GM21447 (cell line): ENCODE measurements around the gene SLC4A5.

Experiments
- ATAC-seq: cut with Tn5 transposase; IDR thresholded peaks from one replicate; pipeline ENCODE4 v1.9.1; 2021; ENCODE audit not compliant: unreplicated experiment

SLC4A5 gene

GRCh38 chr2:74343316-74343715 is at the start of gene SLC4A5:
TSS of gene SLC4A5 (minus strand) at chr2:74343416. CDS start at chr2:74315023, 28,393 bp downstream.
- ATAC-seq, result no peak

DNA sequence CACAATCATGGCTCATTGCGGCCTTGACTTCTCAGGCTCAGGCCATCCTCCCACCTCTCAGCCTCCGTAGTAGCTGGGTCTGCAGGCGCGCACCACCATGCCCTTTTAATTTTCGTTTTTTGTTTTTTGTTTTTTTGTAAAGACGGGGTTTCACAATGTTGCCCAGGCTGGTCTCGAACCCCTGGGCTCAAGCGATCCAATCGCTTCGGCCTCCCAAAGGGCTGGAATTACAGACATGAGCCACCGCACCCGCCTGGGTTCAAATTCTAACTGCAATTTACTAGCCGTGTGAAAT is 49.2 kb upstream of the SLC4A5 start:
- ATAC-seq, result no peak

GRCh38 chr2:74391580-74392448 is 48.6 kb upstream of the SLC4A5 start:
- peak; percentile 76 for ATAC-seq

- peak; percentile 29 for ATAC-seq
Measured at GRCh38 chr2:74391209-74391579, 48.0 kb upstream of the SLC4A5 start.

GRCh38 chr2:74390606-74391005 is 47.4 kb upstream of the SLC4A5 start:
- no peak for ATAC-seq

- ATAC-seq, result no peak
Measured at GRCh38 chr2:74387346-74387745, 44.1 kb upstream of the SLC4A5 start.

DNA sequence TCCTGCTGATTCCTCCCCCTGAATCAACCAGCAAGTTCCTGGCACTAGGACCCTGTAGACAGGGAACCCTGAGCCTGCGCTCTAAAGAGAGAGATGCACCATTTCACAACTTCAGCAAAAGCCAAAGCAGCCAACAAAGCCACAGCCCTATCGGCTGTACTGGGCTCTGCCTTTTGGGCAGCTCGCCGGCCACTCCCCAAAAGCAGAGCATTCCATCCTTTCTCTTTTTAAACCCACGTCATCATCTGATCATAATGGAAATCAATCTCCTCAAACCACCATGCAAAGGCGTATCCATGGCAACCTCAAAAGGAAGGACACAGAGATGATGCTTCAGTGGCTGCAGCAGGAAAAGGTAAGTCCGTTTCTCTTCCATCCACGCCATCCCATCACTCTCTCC is 42.2 kb upstream of the SLC4A5 start:
- ATAC-seq, result no peak

DNA sequence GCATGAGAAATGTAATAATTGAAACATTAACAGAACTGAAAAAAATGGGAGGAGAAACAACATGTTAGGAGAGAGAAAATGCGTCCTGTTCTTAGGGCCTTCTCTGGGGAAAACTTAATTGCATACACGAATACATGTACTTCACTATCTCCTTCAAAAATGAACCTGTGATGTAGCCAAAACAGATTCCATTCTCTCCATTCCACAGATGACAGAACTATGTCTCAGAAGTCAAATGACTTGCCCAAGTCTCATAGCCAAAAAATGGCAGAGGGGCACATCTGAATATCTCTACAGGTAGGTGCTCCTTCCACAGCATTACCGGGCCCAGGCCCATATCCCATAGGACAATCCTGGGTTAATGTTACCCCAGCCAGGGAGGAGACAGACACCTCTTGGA is 40.8 kb upstream of the SLC4A5 start:
- no peak for ATAC-seq

- no peak for ATAC-seq
Measured at GRCh38 chr2:74383254-74383653, 40.0 kb upstream of the SLC4A5 start.

GRCh38 chr2:74381751-74382150 is 38.5 kb upstream of the SLC4A5 start:
- no peak for ATAC-seq

DNA sequence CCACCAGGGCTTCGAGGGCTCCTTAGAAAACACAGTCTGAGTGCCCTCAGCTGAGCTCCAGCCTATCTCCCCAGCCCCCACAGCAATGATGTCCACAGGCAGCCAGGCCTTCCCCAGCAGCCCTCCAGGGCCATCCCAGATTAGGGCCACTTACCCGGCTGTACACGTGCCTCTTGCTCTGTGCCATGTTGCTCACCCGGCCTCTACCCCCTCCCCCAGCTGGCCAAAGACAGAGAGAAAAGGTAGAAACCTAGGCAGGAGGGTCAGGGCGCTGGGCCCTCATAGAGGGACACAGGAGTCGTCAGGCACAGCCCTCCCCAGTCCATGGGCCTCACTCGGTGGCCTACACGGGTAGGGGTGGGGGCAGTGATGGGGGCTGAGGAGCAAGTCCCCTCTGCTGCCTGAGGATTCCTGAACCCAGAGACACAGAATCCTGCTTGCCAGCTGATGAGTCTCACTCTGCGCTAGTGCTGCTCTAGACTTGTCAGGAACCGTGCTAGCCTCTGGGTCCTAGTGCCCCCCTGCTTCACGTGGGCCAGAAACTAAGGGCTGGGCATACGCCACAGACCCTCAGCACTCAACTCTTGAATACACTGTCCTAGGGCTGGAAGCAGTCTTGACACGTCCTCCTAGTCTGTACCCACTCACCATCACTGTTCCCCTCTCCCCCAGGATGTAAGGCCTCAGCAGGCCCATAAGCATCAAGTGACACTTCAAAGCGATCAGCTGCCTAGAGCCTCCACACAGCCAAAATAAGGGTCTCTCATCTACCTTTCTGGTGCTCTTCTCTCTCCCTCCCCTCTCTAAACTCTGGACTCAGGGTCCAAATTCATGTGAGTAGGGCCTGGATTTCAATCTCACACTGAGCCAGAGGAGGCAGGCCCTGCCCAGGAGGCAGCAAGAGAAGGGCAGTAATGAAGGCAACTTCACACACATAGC is 36.9 kb upstream of the SLC4A5 start, which contains the start of gene DCTN1:
TSS of gene DCTN1 (minus strand) at position 461 of the 939 bp plus-strand sequence. CDS start at position 187, 274 bp downstream.
- ATAC-seq, result no peak

DNA sequence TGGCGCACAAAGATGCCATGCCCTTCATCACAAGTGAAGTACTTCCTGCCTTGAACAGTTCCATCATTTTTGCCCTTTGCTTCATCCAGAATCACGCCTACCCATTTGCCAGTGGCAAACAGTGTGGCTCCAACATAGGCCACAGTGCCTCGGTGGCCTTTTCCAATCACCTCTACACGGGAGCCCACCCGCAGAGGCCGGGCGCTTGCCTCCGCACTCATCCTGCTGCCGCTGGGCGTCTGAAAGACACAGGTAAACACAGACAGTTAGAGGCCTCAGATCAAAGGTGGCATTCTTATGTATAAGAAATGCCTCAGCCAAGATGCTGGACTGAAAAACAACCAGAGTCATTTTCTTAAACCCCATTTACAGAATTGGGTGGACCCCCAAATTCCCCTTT is 34.8 kb upstream of the SLC4A5 start:
- no peak for ATAC-seq

- ATAC-seq, result no peak
Measured at GRCh38 chr2:74375838-74376237, 32.6 kb upstream of the SLC4A5 start.

DNA sequence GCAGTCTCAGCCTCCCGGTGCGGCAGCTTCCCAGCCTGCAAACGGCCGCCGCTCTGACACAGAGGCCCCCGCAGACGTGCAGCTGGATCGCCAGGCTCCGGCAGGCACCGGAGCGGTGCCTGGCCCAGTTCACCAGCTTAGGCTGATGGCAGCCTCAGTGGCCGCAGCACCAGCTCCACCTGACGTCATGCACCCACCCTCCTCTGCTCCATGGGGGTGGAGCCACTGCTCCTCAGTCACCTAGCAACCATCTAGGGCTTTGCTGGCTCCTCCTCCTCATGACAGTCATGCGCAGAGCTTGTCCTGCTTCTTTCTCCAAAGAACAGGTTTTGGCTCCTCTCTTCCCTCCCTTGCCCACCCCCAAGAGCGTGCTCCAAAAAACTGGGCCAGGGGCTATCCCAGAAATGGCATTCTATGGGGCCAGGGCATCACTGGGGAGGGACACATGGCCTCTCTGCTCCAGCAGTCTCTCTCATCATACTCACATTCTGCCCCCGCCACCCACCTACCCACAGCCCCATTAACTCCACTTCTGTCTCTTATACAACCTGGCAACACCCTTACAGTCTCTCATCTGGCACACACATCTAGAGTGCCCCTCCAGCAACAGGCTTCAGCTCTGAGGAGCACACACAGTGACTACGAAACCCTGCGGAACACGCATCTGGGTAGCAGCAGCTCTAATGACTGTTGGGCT is 31.4 kb upstream of the SLC4A5 start:
- no peak for ATAC-seq

DNA sequence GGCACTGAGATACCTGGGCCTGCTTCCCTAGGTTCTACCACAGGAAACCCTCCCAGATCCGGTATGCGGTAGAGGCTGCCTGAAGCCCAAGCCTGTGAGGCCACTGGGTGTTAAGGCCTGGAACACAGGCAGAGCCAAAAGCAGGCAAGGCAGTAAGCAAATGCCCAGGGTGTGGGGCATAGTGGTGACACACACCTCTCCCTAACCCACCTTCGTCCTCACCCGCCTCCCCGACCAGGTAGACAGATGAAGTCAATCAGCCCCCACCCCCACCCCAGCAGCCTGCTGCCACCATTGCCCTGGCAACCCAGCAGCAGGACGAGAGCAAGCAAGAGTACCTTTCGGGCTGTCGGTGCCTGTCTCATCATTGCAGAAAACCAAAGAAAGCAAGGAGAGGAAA is 30.8 kb upstream of the SLC4A5 start:
- ATAC-seq, result no peak

DNA sequence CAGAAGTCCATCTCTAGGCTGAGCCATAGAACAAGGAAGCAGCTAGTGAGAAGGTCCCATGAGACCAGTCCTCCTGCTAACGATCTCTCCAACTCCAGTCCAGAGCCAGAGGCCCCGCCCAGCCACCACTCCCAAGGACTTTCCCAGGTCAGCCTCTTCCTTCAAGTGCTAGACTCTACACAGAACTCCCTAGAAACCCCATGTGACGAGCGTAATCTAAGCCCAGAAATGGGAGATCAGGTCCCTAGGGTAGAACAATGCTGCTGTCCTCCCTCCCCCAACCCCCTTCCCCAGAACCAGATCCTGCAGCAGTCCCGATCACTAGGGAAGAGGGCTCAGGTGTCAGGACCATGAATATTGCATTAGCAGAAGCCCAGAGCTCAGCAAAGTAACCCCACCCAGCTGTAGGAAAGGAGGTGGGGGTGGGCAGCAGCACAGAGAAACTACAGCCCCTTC is 30.0 kb upstream of the SLC4A5 start:
- ATAC-seq, result no peak

DNA sequence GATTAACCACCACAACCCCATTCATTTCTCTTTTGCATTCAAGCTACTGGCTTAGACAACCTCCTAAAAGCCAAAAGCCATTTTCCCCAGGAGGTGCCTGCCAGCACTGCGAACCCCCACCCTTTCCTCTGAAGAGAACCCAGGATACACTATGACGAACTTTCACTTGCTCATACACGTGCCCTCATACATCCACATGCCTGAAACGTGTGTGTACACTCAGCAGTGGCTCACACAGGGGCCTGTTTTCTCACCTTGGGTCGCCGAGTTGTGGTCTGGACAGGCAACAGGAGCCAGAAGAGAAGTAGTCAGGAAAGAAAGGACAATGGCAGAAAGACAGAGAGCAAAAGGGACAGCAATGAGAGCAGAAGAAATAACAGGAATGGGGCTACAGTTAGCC is 29.5 kb upstream of the SLC4A5 start:
- no peak for ATAC-seq

DNA sequence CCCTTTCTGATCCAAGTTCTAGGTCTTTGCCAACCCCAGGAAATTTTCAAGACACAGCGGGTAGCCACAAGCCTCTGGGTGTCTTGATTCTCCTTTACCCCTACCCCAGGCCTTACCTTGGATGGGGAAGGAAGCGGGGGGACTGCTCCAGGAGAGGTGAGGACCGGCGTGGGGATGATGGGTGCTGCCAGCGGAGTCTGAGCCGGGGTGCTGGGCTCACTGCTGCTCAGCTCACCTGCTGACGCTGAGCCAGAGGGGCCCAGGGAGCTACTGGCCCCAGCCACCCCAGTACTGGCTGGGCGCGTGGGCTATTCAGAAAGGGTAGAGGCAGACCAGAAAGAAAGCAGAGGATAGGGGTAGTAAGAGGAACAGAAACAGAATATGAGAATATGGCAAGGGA is 28.2 kb upstream of the SLC4A5 start:
- no peak for ATAC-seq

DNA sequence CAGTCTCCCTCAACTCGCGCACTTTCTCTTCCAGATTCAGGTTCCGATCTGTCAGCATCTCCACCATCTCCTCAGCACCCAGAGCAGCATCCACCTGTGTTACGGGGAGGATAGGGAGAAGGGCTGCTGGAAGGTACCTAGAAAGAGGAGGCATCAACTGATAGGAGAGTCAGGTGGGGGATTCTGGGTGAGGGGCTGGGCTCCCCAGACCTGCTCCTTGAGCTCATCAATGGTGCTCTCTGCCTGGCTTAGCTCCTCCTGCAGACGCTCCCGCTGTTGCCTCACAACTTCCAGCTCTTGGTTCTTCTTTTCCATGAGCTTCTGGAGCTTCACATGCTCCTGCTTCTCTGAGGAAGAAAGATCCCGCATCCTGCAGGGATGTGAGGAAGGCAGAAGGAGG is 26.8 kb upstream of the SLC4A5 start:
- no peak for ATAC-seq

GRCh38 chr2:74368499-74368898 is 25.3 kb upstream of the SLC4A5 start:
- no peak for ATAC-seq

DNA sequence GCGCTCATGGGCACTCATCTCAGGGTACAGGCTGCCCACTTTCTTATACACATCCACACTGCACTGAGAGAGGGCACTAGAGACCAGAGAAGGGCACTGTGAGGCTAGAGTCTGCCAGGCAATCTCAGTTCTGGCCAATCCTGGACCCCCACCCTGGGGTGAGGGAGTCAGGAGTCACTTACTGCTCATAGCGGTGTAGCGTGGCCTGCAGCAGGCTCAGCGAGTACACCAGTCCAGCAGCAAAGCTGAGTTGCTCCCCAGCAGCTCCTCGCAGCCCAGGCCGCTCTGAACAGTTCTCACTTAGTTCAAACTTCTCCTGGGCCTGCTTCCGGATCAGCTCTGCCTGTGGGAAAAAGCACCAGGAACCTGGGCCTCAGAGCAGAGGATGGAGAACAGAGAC is 24.6 kb upstream of the SLC4A5 start:
- no peak for ATAC-seq
